ENCODE data around the gene TAOK2. TPM values are rescaled to one million over a fixed set of nuclear protein-coding genes. Genes with fewer than 3 reads are reported as not detected.

TAOK2 gene
- total and polyA plus RNA-seq, 2 of the 13 experiments (the other 11 are each of a cell fraction or from before 2014, with no cell fraction given) = 17.4 to 43.2 TPM

GRCh38 chr16:29961479-29962343, 12.0 kb upstream of the TAOK2 start, which contains the start of gene TMEM219 (continued):
- TF ChIP-seq ZMAT5 (CRISPR knock-in tag; IDR thresholded peaks at IDR 0.05; ENCODE audit: borderline replicate concordance, low read depth) (no peak), ZNF619 (CRISPR knock-in tag; IDR thresholded peaks at IDR 0.05) (peak; percentile 63; the same call in 1 of the 2 replicates), DMAP1 (CRISPR knock-in tag; IDR thresholded peaks at IDR 0.05) (peak; percentile 73), ZNF550 (CRISPR knock-in tag; IDR thresholded peaks at IDR 0.05; ENCODE audit: borderline replicate concordance) (peak; percentile 40; the same call in 1 of the 2 replicates), ZNF331 (CRISPR knock-in tag; IDR thresholded peaks at IDR 0.05) (peak; percentile 60; the same call in 1 of the 2 replicates), ZNF598 (CRISPR knock-in tag; IDR thresholded peaks at IDR 0.05; ENCODE audit: borderline replicate concordance) (peak; percentile 85; the same call in 1 of the 2 replicates), ONECUT2 (CRISPR knock-in tag; IDR thresholded peaks at IDR 0.05) (no peak), ZNF232 (CRISPR knock-in tag; IDR thresholded peaks at IDR 0.05; ENCODE audit: borderline replicate concordance) (no peak; the same call in 1 of the 2 replicates), NFIB (CRISPR knock-in tag; IDR thresholded peaks at IDR 0.05; ENCODE audit: borderline replicate concordance) (no peak), ZFP62 (CRISPR knock-in tag; IDR thresholded peaks at IDR 0.05) (no peak), GZF1 (CRISPR knock-in tag; IDR thresholded peaks at IDR 0.05) (no peak), IKZF5 (CRISPR knock-in tag; IDR thresholded peaks at IDR 0.05) (peak; percentile 92), HNRNPK (IDR thresholded peaks at IDR 0.05; ENCODE audit: low read depth, low read length, poor library complexity, severe bottlenecking) (peak; percentile 75), HOXA3 (CRISPR knock-in tag; IDR thresholded peaks at IDR 0.05) (peak; percentile 72), RCOR2 (CRISPR knock-in tag; IDR thresholded peaks at IDR 0.05) (no peak), RXRA (CRISPR knock-in tag; IDR thresholded peaks at IDR 0.05) (peak; percentile 33; the same call in 1 of the 2 replicates), ARNT2 (CRISPR knock-in tag; IDR thresholded peaks at IDR 0.05; ENCODE audit: low read depth) (no peak; the same call in 1 of the 2 replicates), PCBP1 (IDR thresholded peaks at IDR 0.05; ENCODE audit: borderline replicate concordance, low read depth, low read length) (peak; percentile 77; the same call in 1 of the 2 replicates)
- TF ChIP-seq, protein P1, sequence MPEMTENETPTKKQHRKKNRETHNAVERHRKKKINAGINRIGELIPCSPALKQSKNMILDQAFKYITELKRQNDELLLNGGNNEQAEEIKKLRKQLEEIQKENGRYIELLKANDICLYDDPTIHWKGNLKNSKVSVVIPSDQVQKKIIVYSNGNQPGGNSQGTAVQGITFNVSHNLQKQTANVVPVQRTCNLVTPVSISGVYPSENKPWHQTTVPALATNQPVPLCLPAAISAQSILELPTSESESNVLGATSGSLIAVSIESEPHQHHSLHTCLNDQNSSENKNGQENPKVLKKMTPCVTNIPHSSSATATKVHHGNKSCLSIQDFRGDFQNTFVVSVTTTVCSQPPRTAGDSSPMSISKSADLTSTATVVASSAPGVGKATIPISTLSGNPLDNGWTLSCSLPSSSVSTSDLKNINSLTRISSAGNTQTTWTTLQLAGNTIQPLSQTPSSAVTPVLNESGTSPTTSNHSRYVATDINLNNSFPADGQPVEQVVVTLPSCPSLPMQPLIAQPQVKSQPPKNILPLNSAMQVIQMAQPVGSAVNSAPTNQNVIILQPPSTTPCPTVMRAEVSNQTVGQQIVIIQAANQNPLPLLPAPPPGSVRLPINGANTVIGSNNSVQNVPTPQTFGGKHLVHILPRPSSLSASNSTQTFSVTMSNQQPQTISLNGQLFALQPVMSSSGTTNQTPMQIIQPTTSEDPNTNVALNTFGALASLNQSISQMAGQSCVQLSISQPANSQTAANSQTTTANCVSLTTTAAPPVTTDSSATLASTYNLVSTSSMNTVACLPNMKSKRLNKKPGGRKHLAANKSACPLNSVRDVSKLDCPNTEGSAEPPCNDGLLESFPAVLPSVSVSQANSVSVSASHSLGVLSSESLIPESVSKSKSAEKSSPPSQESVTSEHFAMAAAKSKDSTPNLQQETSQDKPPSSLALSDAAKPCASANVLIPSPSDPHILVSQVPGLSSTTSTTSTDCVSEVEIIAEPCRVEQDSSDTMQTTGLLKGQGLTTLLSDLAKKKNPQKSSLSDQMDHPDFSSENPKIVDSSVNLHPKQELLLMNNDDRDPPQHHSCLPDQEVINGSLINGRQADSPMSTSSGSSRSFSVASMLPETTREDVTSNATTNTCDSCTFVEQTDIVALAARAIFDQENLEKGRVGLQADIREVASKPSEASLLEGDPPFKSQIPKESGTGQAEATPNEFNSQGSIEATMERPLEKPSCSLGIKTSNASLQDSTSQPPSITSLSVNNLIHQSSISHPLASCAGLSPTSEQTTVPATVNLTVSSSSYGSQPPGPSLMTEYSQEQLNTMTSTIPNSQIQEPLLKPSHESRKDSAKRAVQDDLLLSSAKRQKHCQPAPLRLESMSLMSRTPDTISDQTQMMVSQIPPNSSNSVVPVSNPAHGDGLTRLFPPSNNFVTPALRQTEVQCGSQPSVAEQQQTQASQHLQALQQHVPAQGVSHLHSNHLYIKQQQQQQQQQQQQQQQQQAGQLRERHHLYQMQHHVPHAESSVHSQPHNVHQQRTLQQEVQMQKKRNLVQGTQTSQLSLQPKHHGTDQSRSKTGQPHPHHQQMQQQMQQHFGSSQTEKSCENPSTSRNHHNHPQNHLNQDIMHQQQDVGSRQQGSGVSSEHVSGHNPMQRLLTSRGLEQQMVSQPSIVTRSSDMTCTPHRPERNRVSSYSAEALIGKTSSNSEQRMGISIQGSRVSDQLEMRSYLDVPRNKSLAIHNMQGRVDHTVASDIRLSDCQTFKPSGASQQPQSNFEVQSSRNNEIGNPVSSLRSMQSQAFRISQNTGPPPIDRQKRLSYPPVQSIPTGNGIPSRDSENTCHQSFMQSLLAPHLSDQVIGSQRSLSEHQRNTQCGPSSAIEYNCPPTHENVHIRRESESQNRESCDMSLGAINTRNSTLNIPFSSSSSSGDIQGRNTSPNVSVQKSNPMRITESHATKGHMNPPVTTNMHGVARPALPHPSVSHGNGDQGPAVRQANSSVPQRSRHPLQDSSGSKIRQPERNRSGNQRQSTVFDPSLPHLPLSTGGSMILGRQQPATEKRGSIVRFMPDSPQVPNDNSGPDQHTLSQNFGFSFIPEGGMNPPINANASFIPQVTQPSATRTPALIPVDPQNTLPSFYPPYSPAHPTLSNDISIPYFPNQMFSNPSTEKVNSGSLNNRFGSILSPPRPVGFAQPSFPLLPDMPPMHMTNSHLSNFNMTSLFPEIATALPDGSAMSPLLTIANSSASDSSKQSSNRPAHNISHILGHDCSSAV (CRISPR knock-in tag; IDR thresholded peaks at IDR 0.05; ENCODE audit: borderline replicate concordance) = 0 out of 2 replicates have a peak, but pooled peaks have one; percentile 16

Data from HepG2 (cell line).